HL-60 (cell line): ENCODE results near the gene CLCNKA.

Experiments used
- CTCF ChIP-seq: IDR thresholded peaks from one replicate; pipeline ENCODE4 v1.5.1; 2011; ENCODE audit warnings: low read length, control low read depth, inconsistent platforms; ENCODE audit not compliant: insufficient read depth
- POLR2AphosphoS5 ChIP-seq: IDR thresholded peaks from 2 replicates; pipeline ENCODE4 v1.6.1; 2012; ENCODE audit warnings: low read depth
- REST ChIP-seq: IDR thresholded peaks from 2 replicates; pipeline ENCODE4 v1.6.1; 2012; ENCODE audit warnings: low read depth; ENCODE audit not compliant: insufficient replicate concordance
- SPI1 ChIP-seq: IDR thresholded peaks from 2 replicates; pipeline ENCODE4 v1.6.1; 2012; ENCODE audit warnings: low read depth, mild to moderate bottlenecking, borderline replicate concordance

GRCh38 chr1:16083486-16083885, 61.6 kb downstream of the CLCNKA start:
- TF ChIP-seq CTCF (no peak), SPI1 (no peak), POLR2AphosphoS5 (no peak), REST (no peak)
